ENCODE results near the gene NKX6-2.

DNA sequence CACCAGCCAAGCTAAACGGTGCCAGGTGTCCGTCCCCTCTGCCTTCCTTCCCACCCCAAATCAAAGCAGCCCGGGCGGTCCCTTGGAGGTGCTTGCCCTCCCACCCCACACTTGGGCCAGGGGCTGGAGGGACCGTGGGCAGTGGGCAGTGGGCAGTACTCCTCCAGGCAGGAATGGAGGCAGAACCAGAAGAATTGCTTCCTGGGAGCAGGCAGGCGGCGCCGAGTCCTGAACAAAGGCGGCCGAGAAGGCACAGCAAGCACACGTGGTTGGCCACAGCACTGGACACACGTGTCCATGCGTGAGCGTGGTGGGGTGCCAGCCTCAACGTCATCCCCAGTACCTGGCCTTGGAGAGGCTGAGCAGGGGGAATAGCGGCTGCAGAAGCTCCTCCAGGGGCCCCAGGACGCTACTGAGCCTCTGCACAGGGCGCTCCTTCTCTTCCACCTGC, 48.4 kb upstream of the NKX6-2 start:
- TF ChIP-seq FOXM1 (IDR thresholded peaks at IDR 0.05; ENCODE audit: borderline replicate concordance) (no peak), L3MBTL2 (conservative IDR thresholded peaks at IDR 0.05) (no peak)

Measured in HEK293T (cell line).